PC-9 (cell line): ENCODE measurements around the gene PMS1. TPM values are rescaled to one million over a fixed set of nuclear protein-coding genes. Genes with fewer than 3 reads are reported as not detected.

Source experiments
- BruUV-seq: library from RNA; stranded (reverse); fragments of 400-500 nt; replicated peaks from 2 replicates; lab custom pipeline; 2021; lab: Mats Ljungman, UMichigan
- CTCF ChIA-PET: fragments of 300-600 bp; sonication (Branson Sonifier 250); formaldehyde crosslinking; loops from one replicate; lab custom pipeline; 2022; ENCODE audit warnings: antibody characterized with exemption; lab: Charles Lee
- POLR2A ChIA-PET: fragments of 300-600 bp; sonication (Branson Sonifier 250); formaldehyde crosslinking; loops from one replicate; lab custom pipeline; 2022; ENCODE audit warnings: antibody characterized with exemption; ENCODE audit not compliant: unreplicated experiment; lab: Charles Lee
- DNase-seq, 2 experiments: peaks; one replicate each; pipeline versions ENCODE4 v3.0.0 to v3.0.0-alpha.2; 2015 to 2022; ENCODE audit warnings: mixed read lengths in 1 of 2
- H2AFZ ChIP-seq: fragments of 200-600 bp; sonication (generic); 2 replicates; pipeline ENCODE4 v1.8.1; 2017; ENCODE audit warnings: antibody characterized with exemption
- H3F3A ChIP-seq: fragments of 200-600 bp; sonication (generic); 2 replicates; pipeline ENCODE4 v1.8.1; 2017; ENCODE audit warnings: antibody characterized with exemption, mild to moderate bottlenecking, low read depth; ENCODE audit not compliant: insufficient read depth
- H3K27ac ChIP-seq: fragments of 200-600 bp; sonication (generic); 2 replicates; pipeline ENCODE4 v1.6.1; 2016; ENCODE audit warnings: mixed run types
- H3K27me3 ChIP-seq: fragments of 200-600 bp; sonication (generic); 2 replicates; pipeline ENCODE4 v1.6.1; 2016; ENCODE audit warnings: low read depth, mixed run types; ENCODE audit not compliant: insufficient read depth
- H3K36me3 ChIP-seq: fragments of 200-600 bp; sonication (generic); 2 replicates; pipeline ENCODE4 v1.6.1; 2016; ENCODE audit warnings: low read depth, mixed run types
- H3K4me1 ChIP-seq: fragments of 200-600 bp; sonication (generic); replicated peaks from 2 replicates; pipeline ENCODE4 v1.6.1; 2016; ENCODE audit warnings: mixed run types; ENCODE audit not compliant: insufficient read depth
- H3K4me2 ChIP-seq: fragments of 200-600 bp; sonication (generic); 2 replicates; pipeline ENCODE4 v1.6.1; 2017; ENCODE audit warnings: mixed run types
- H3K4me3 ChIP-seq: fragments of 200-600 bp; sonication (generic); 2 replicates; pipeline ENCODE4 v1.6.1; 2016; ENCODE audit warnings: mixed run types
- H3K79me2 ChIP-seq: fragments of 200-600 bp; sonication (generic); 2 replicates; pipeline ENCODE4 v1.6.1; 2017; ENCODE audit warnings: low read depth, mixed run types
- H3K9me2 ChIP-seq: fragments of 200-600 bp; sonication (generic); 2 replicates; pipeline ENCODE4 v1.8.1; 2017; ENCODE audit warnings: mild to moderate bottlenecking; ENCODE audit not compliant: insufficient read depth
- H3K9me3 ChIP-seq: fragments of 200-600 bp; sonication (generic); 2 replicates; pipeline ENCODE4 v1.8.1; 2016; ENCODE audit warnings: low read depth; ENCODE audit not compliant: insufficient read depth
- H4K20me1 ChIP-seq: fragments of 200-600 bp; sonication (generic); 2 replicates; pipeline ENCODE4 v1.8.1; 2017; ENCODE audit not compliant: insufficient read depth
- EZH2 ChIP-seq: fragments of 200-600 bp; sonication (generic); IDR thresholded peaks from 2 replicates; pipeline ENCODE4 v1.8.0; 2017; ENCODE audit warnings: antibody characterized with exemption, low read depth
- intact Hi-C: fragments of 100-400 bp; cut with micrococcal nuclease; formaldehyde crosslinking; loops from one replicate; pipeline ENCODE4 v1.10.0; 2022; ENCODE audit not compliant: unreplicated experiment
- total RNA-seq: library from RNA; stranded (reverse); gene quantifications from 2 replicates; pipeline ENCODE4 v1.2.3, GENCODE V29; 2021
- TF ChIP-seq, protein P1 (sequence below): fragments of 200-600 bp; sonication (generic); conservative IDR thresholded peaks from 2 replicates; pipeline ENCODE4 v1.6.1; 2017; ENCODE audit warnings: mixed run types, antibody characterized with exemption, mild to moderate bottlenecking, moderate library complexity

PMS1 gene
- total RNA-seq, 1 experiment from 2014 or later, result 18.6 TPM

DNA sequence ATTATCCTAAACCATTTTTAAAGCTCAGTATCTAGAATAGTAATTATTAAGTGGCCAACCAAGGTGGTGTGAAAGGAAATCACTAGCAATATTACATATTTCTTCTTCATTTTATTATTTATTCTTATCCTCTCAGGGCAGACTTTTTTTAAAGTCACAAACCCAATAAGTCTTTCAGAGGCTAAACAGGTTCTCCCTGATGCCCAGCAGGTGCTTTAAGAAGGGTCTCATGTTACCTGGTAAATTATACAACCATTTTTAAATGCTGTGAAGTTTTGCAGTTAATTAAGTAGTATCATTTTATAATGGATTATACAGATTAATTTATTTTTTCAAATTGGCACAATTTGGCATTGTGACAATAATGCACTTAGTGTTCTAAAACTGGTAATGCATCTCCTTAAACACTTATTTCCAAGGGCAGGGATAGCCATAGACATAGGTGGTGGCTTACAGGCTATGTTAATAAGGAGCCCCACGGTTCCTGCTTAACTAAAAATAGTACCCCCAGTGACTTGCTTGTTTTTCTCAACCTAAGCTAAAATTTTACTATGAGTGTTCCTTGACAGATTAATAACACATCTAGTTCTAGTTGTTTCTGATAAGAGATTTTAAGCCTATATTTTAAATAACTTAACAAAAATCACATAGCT is 67.0 kb downstream of the PMS1 start:
- no peak overlapping the region for H3K27ac ChIP-seq
- H2AFZ ChIP-seq, result no peak overlapping the region
- ChIA-PET CTCF (no interaction called here), POLR2A (no interaction called here)
- H4K20me1 ChIP-seq, result no peaks in the 10 kb centered on the region
- H3K4me2 ChIP-seq, result no peak overlapping the region
- no peaks in the 10 kb centered on the region for H3K9me3 ChIP-seq
- H3K27me3 ChIP-seq, result no peaks in the 10 kb centered on the region
- no peaks in the 10 kb centered on the region for H3K79me2 ChIP-seq
- no peaks in the 10 kb centered on the region for H3F3A ChIP-seq
- H3K4me1 ChIP-seq, result no peaks in the 10 kb centered on the region
- H3K4me3 ChIP-seq, result no peak overlapping the region
- no peak for DNase-seq
- peaks cover 5% of the 10 kb centered on the region for H3K36me3 ChIP-seq
- intact Hi-C loops, result no loop called here
- TF ChIP-seq, protein P1, sequence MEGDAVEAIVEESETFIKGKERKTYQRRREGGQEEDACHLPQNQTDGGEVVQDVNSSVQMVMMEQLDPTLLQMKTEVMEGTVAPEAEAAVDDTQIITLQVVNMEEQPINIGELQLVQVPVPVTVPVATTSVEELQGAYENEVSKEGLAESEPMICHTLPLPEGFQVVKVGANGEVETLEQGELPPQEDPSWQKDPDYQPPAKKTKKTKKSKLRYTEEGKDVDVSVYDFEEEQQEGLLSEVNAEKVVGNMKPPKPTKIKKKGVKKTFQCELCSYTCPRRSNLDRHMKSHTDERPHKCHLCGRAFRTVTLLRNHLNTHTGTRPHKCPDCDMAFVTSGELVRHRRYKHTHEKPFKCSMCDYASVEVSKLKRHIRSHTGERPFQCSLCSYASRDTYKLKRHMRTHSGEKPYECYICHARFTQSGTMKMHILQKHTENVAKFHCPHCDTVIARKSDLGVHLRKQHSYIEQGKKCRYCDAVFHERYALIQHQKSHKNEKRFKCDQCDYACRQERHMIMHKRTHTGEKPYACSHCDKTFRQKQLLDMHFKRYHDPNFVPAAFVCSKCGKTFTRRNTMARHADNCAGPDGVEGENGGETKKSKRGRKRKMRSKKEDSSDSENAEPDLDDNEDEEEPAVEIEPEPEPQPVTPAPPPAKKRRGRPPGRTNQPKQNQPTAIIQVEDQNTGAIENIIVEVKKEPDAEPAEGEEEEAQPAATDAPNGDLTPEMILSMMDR, result no peak
- TF ChIP-seq EZH2, result no peak
- no peaks in the 10 kb centered on the region for H3K9me2 ChIP-seq
- no TSS peak for BruUV-seq

DNA sequence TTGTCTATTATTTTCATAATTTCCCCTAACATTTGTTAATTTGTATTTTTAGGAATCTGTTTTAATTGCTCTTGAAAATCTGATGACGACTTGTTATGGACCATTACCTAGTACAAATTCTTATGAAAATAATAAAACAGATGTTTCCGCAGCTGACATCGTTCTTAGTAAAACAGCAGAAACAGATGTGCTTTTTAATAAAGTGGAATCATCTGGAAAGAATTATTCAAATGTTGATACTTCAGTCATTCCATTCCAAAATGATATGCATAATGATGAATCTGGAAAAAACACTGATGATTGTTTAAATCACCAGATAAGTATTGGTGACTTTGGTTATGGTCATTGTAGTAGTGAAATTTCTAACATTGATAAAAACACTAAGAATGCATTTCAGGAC is 69.9 kb downstream of the PMS1 start:
- H3K4me1 ChIP-seq, result no peaks in the 10 kb centered on the region
- BruUV-seq, result no TSS peak
- no peaks in the 10 kb centered on the region for H3K9me2 ChIP-seq
- H3K36me3 ChIP-seq, result peaks cover 5% of the 10 kb centered on the region
- intact Hi-C loops, result no loop called here
- no peaks in the 10 kb centered on the region for H3K27me3 ChIP-seq
- H2AFZ ChIP-seq, result no peak overlapping the region
- TF ChIP-seq EZH2, result no peak
- TF ChIP-seq, protein P1, result no peak
- POLR2A ChIA-PET, result interaction anchor here (0.6 kb wide), 1 partner anchor 11 kb away, joined by 4 read pairs; no protein-coding TSS in a partner anchor
- H3K4me2 ChIP-seq, result no peak overlapping the region
- no peaks in the 10 kb centered on the region for H3K79me2 ChIP-seq
- H3K4me3 ChIP-seq, result no peak overlapping the region
- H3F3A ChIP-seq, result no peaks in the 10 kb centered on the region
- CTCF ChIA-PET, result no interaction called here
- no peaks in the 10 kb centered on the region for H3K9me3 ChIP-seq
- H3K27ac ChIP-seq, result no peak overlapping the region
- no peaks in the 10 kb centered on the region for H4K20me1 ChIP-seq
- no peak for DNase-seq

DNA sequence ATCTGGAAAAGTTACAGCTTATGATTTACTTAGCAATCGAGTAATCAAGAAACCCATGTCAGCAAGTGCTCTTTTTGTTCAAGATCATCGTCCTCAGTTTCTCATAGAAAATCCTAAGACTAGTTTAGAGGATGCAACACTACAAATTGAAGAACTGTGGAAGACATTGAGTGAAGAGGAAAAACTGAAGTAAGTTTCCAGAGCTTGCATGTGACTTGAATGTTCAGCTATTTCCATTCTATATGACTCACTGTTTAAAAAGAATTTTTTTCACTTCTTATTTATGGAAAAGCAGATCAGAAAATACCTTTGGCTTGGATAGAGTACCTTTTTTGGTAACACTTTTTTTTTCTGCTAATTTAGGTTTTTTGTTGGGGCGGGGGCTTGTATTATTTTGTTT is 70.7 kb downstream of the PMS1 start:
- Histone ChIP-seq H3K36me3 (peaks cover 5% of the 10 kb centered on the region), H3K27ac (no peak overlapping the region), H3K4me3 (no peak overlapping the region), H2AFZ (no peak overlapping the region), H3K4me2 (no peak overlapping the region), H3K79me2 (no peaks in the 10 kb centered on the region), H3F3A (no peaks in the 10 kb centered on the region), H3K27me3 (no peaks in the 10 kb centered on the region), H4K20me1 (no peaks in the 10 kb centered on the region), H3K9me3 (no peaks in the 10 kb centered on the region), H3K9me2 (no peaks in the 10 kb centered on the region), H3K4me1 (no peaks in the 10 kb centered on the region)
- BruUV-seq, result no TSS peak
- ChIA-PET POLR2A (interaction anchor here (0.6 kb wide), 1 partner anchor 12 kb away, joined by 4 read pairs; no protein-coding TSS in a partner anchor), CTCF (no interaction called here)
- TF ChIP-seq, protein P1, result no peak
- no peak for TF ChIP-seq EZH2
- intact Hi-C loops, result no loop called here
- no peak for DNase-seq
